GM12874 (cell line): ENCODE results near the gene BAG1.

ENCODE experiments used
- TF ChIP-seq, protein P1 (sequence below): IDR thresholded peaks from 2 replicates; pipeline ENCODE4 v1.5.1; 2011; ENCODE audit warnings: low read depth, mild to moderate bottlenecking, control low read depth, low read length, moderate library complexity; ENCODE audit not compliant: insufficient read depth

Gene BAG1

DNA sequence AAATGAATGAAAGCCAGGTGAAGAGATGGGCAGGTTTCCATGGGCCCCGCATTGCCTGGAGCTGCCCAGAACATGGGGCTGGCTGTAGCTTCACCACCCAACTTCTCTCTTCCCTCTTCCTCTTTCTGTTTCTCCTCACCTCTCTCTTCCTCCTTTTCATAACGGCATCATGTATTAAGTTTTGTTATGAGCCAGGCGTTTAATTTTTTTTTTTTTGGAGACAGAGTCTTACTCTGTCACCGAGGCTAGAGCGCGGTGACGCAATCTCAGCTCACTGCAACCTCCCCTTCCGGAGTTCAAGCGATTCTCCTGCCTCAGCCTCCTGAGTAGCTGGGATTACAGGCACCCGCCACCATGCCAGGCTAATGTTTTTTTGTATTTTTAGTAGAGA lies 37.5 kb downstream of the BAG1 start:
- TF ChIP-seq, protein P1, sequence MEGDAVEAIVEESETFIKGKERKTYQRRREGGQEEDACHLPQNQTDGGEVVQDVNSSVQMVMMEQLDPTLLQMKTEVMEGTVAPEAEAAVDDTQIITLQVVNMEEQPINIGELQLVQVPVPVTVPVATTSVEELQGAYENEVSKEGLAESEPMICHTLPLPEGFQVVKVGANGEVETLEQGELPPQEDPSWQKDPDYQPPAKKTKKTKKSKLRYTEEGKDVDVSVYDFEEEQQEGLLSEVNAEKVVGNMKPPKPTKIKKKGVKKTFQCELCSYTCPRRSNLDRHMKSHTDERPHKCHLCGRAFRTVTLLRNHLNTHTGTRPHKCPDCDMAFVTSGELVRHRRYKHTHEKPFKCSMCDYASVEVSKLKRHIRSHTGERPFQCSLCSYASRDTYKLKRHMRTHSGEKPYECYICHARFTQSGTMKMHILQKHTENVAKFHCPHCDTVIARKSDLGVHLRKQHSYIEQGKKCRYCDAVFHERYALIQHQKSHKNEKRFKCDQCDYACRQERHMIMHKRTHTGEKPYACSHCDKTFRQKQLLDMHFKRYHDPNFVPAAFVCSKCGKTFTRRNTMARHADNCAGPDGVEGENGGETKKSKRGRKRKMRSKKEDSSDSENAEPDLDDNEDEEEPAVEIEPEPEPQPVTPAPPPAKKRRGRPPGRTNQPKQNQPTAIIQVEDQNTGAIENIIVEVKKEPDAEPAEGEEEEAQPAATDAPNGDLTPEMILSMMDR: no peak

GRCh38 chr9:33225319-33226147 lies 39.0 kb downstream of the BAG1 start:
- TF ChIP-seq, protein P1: peak; percentile 49

GRCh38 chr9:33223696-33224095 lies 40.8 kb downstream of the BAG1 start:
- TF ChIP-seq, protein P1: peak; percentile 30

DNA sequence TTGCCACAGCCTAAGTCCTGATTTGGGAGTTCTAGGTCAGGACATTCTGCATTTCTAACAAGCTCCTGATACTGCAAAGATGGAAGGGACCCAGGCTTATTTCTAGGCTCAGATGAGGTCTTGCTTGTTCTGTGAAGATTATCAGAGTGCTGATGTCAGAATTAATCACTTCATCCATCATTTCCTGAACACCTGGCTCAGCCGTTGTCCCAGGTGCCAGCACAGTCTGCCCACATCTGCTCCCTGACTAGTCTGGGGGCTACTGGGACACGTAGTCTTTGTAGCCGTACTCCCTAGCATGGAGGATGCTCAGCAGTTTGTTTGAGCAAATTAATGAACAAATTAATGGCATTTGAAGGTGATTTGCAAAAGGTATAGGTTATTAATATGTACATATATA lies 42.5 kb downstream of the BAG1 start:
- TF ChIP-seq, protein P1: no peak

GRCh38 chr9:33221568-33221884 lies 43.0 kb downstream of the BAG1 start:
- TF ChIP-seq, protein P1: no peak

GRCh38 chr9:33220681-33221567 lies 43.6 kb downstream of the BAG1 start:
- TF ChIP-seq, protein P1: no peak

DNA sequence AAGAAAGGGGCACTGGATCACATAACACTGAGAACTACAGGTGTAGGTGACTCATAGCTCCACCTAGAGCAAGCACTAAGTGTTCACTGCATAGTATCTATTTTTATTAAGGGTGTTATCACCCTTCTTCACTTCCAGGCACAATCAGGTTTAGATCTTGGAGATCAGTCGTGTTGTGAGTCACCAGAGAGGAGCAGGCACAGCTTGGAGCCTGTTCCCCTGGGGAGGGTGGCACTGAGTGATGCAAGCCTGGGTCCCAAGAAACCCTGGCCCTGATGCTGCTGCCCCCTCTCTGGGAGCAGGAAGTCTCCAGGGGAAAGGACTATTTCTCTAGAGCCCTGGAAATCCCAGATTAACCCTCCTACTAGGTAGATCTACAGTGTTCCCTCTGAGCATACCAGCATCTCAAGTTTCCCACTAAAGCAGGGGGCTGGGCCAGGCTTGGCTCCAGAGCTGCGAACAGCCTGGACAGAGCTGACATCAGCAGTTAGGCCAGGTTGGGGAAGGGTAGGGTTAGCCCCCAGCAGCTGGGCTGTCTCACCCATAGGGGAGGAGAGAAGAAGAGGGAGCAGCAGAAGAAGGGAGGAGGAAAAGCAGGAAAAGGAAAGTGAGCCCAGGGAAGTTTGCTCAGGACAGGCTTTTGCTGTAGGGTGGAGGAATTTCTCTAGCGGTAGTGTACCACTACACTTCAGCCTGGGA lies 52.7 kb downstream of the BAG1 start:
- TF ChIP-seq, protein P1: no peak
